PC-9 (cell line): ENCODE measurements around the gene POFUT2.

Experiments used
- EZH2 ChIP-seq: fragments of 200-600 bp; sonication (generic); IDR thresholded peaks from 2 replicates; pipeline ENCODE4 v1.8.0; 2017; ENCODE audit warnings: antibody characterized with exemption, low read depth
- TF ChIP-seq, protein P1 (sequence below): fragments of 200-600 bp; sonication (generic); conservative IDR thresholded peaks from 2 replicates; pipeline ENCODE4 v1.6.1; 2017; ENCODE audit warnings: mixed run types, antibody characterized with exemption, mild to moderate bottlenecking, moderate library complexity

GRCh38 chr21:45288441-45288841 is 746 bp upstream of the POFUT2 start:
- TF ChIP-seq, protein P1, sequence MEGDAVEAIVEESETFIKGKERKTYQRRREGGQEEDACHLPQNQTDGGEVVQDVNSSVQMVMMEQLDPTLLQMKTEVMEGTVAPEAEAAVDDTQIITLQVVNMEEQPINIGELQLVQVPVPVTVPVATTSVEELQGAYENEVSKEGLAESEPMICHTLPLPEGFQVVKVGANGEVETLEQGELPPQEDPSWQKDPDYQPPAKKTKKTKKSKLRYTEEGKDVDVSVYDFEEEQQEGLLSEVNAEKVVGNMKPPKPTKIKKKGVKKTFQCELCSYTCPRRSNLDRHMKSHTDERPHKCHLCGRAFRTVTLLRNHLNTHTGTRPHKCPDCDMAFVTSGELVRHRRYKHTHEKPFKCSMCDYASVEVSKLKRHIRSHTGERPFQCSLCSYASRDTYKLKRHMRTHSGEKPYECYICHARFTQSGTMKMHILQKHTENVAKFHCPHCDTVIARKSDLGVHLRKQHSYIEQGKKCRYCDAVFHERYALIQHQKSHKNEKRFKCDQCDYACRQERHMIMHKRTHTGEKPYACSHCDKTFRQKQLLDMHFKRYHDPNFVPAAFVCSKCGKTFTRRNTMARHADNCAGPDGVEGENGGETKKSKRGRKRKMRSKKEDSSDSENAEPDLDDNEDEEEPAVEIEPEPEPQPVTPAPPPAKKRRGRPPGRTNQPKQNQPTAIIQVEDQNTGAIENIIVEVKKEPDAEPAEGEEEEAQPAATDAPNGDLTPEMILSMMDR: no peak
- TF ChIP-seq EZH2: no peak
